ENCODE data around the gene DEF6. TPM values are rescaled to one million over a fixed set of nuclear protein-coding genes. Genes with fewer than 3 reads are reported as not detected.

The DEF6 gene
- total RNA-seq = 0.59 and 1.7 TPM in 2 replicates

GRCh38 chr6:35297601-35298481 is at the start of gene DEF6:
Gene DEF6, plus strand, starts transcription at chr6:35297818. Its CDS starts 39 bp downstream, at chr6:35297857.

GRCh38 chr6:35259194-35259947 is 38.2 kb upstream of the DEF6 start, which contains the start of gene ZNF76:
Gene ZNF76, plus strand, starts transcription at chr6:35259735. Its CDS starts 21,417 bp downstream, at chr6:35281152.

GRCh38 chr6:35342258-35343091 is 44.9 kb downstream of the DEF6 start, which contains the start of gene PPARD:
Gene PPARD, plus strand, starts transcription at chr6:35342558. Its CDS starts 68,530 bp downstream, at chr6:35411088.

Other genes starting within 250 kb of the DEF6 start
- gene TCP11, start 156.5 kb upstream of the DEF6 start, total RNA-seq = 0.07 and 0.26 TPM in 2 replicates
- gene SCUBE3, start 83.9 kb upstream of the DEF6 start, total RNA-seq = 11.8 and 153 TPM in 2 replicates
- gene ZNF76, start 38.1 kb upstream of the DEF6 start, total RNA-seq = 16.7 and 20.7 TPM in 2 replicates
- gene PPARD, start 44.7 kb downstream of the DEF6 start, total RNA-seq = 17.1 and 22.5 TPM in 2 replicates
- gene FANCE, start 154.5 kb downstream of the DEF6 start, total RNA-seq = 4.5 and 5.1 TPM in 2 replicates
- gene RPL10A, start 170.6 kb downstream of the DEF6 start, total RNA-seq = 1,024 and 1,066 TPM in 2 replicates
- 16.1 and 16.2 TPM in 2 replicates for gene TEAD3, start 199.3 kb downstream of the DEF6 start, total RNA-seq
- gene TULP1, start 215.1 kb downstream of the DEF6 start, total RNA-seq = not detected in 2 replicates

All from smooth muscle cell of the pulmonary artery (primary cell).